Astrocyte of the spinal cord (primary cell): Measurements from ENCODE around the gene DNAJA1.

ENCODE experiments used
- DNase-seq: peaks from one replicate; pipeline ENCODE4 v3.0.0; 2011; ENCODE audit warnings: low read depth, low spot score
- H3K4me3 ChIP-seq: 2 replicates; pipeline ENCODE4 v1.5.1; 2011; ENCODE audit warnings: low read depth, mild to moderate bottlenecking, low read length, moderate library complexity
- in situ Hi-C: cut with HindIII; loops from 2 replicates; pipeline ENCODE4 v1.10.0; 2017; ENCODE audit warnings: low sequenced_read_pairs
- TF ChIP-seq, protein P1 (sequence below): IDR thresholded peaks from 2 replicates; pipeline ENCODE4 v1.5.1; 2012; ENCODE audit warnings: low read depth, mild to moderate bottlenecking, low read length, inconsistent platforms

Gene DNAJA1

DNA sequence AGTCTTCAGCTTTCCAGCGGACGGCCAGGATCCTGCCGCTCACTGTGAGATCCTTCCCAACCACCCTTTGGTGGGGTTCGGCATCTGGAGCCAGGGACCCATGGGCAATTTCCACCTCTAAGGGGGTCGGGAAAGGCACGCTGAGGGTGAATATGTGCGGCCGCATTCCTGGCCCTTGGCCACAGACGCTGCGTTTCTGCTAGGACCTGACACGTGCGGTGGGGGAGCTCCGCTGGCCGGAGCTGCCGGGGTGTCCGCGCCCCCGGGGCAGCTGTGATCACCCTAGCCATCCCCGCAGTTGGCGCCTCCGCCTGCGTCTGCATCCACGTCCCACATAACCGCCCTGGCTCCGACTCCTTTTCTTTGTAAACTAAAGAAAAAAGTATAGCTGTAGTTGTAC, 5.3 kb upstream of the DNAJA1 start:
- TF ChIP-seq, protein P1, sequence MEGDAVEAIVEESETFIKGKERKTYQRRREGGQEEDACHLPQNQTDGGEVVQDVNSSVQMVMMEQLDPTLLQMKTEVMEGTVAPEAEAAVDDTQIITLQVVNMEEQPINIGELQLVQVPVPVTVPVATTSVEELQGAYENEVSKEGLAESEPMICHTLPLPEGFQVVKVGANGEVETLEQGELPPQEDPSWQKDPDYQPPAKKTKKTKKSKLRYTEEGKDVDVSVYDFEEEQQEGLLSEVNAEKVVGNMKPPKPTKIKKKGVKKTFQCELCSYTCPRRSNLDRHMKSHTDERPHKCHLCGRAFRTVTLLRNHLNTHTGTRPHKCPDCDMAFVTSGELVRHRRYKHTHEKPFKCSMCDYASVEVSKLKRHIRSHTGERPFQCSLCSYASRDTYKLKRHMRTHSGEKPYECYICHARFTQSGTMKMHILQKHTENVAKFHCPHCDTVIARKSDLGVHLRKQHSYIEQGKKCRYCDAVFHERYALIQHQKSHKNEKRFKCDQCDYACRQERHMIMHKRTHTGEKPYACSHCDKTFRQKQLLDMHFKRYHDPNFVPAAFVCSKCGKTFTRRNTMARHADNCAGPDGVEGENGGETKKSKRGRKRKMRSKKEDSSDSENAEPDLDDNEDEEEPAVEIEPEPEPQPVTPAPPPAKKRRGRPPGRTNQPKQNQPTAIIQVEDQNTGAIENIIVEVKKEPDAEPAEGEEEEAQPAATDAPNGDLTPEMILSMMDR, result no peak
- no peak for DNase-seq
- no peak overlapping the region for H3K4me3 ChIP-seq
- in situ Hi-C loops, result no loop called here

DNA sequence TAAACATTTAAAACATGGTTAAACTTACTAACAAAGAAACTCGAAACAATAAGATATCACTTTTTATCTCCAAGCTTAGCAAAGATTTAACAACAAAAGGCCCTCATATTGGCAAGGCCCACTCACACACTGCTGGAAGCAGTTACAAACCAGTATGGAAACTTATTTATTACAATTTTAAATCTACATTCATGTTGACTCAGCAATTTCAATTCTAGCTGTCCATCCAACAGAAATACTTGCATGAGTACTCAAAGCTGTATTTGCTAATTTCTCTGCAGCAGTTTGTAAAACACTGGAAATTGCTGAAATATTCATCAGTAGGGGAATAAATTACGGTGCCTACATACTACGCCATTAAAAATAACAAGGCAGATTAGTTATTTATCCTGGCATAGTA, 2.8 kb upstream of the DNAJA1 start:
- TF ChIP-seq, protein P1, result no peak
- no peak for DNase-seq
- in situ Hi-C loops, result no loop called here
- no peak overlapping the region for H3K4me3 ChIP-seq

DNA sequence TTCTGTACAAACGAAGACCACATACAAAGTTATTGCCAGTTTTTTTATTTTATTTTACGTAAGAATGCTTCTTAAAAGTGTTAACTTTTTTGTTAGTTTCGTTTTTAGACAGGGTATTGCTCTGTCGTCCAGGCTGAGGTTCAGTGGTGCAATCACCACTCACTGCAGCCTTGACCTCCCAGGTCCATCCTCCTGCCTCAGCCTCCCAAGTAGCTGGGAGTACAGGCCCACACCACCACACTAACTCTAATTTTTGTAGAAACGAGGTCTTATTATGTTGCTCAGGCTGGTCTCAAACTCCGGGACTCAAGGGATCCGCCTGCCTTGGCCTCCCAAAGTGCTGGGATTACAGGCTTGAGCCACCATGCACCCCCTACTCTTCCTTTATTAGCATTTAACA, 2.3 kb upstream of the DNAJA1 start:
- DNase-seq, result no peak
- in situ Hi-C loops, result no loop called here
- TF ChIP-seq, protein P1, result no peak
- H3K4me3 ChIP-seq, result no peak overlapping the region

DNA sequence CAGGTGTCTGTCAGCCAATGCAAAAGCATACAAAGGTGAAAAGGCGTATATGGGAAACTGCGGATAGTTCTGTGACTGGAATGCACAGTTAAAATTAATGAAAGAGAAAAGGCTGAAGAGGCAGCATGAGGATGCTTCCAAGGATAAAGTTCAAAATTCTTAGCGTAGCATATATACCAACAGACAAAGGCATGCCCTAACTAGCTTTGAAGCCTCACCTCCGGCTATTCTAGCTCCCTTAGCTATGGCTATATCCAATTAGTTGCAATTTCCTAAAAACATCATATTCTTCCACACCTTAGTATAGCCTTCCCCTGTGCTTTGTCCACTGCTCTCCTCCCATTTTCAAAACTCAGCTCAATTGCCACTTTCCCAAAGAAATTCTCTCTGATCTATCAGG, 1.4 kb upstream of the DNAJA1 start:
- in situ Hi-C loops, result no loop called here
- TF ChIP-seq, protein P1, result no peak
- peak overlapping the region; percentile 100 for H3K4me3 ChIP-seq
- DNase-seq, result no peak

DNA sequence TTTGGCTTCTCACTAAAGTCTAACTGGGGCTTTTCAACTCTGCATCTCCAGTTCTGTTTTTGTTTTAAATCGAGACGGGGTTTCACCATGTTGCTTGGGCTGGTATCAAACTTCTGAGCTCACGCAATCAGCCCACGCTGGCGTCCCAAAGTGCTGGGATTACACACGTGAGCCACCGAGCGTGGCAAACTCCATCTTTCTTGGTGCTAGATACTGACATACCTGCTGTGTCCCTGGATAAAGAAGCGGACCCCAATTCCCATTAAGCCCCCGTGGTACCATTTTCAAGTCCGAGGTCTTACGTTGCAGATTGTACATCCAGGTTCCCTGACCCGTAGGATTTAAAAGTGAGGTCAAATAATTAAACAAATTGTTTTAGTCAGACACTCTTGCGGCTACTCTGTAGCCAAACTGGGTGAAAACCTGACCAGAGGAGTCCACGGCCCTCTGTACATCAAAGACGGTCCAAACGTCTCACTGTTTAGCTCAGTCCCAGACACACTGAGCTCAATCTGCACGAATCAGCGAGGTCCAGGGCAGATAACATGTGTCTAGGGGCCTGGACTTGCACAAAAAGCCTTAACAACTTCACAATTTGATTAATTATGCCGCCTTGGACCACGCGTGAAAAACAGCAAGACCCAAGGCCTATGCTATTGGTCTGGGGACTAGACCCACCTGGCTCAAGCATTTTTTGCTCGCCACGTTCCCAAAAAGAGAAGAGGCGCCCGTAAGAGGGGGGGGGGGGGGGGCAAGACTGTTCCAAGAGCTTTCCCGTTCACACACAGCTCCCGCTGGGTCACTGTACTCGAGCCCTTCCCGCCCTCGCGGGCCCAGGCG, 727 bp upstream of the DNAJA1 start:
- TF ChIP-seq, protein P1, result no peak
- in situ Hi-C loops, result no loop called here
- DNase-seq, result peak; percentile 55
- H3K4me3 ChIP-seq, result peak overlapping the region; percentile 100

DNA sequence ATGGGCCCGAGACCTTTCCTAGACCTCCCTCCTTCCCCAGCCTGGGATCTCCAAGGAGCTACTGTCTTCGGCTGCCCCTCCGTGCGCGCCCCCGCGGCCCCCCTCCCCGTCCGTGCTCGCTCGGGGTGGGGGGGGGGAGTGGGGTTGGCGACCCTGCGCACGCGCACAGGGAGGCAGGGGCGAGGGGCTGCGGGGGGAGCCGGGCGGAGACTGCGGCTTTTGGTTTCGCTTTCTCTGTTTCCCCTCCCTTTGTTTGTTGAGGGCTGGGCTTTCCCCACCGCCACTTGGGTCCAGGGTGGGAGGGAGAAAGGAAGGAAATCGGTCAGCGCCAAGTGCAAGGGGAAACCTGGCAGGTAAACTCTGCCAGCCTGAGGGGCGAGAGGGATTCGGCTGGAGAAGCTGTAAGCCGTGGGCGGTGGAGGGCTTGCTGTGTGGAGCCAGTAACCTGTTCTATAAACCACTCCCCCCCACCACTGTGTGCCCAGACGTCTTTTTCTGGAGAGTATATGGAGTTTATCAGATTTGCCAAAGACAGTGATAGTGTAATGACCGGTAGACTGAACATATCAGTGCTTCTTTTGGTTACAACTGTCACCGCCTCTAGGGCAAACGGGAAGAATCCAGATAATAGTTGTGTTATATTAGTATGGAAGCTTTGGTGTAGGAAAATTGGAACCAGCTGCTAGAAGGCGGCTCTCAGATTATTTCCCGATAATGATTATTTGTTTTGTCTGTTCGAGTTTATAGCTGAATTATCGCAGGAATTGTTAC, 684 bp downstream of the DNAJA1 start:
- DNase-seq, result peak; percentile 59
- in situ Hi-C loops, result no loop called here
- TF ChIP-seq, protein P1, result no peak
- H3K4me3 ChIP-seq, result peak overlapping the region; percentile 100
